Stimulated activated CD4-positive, alpha-beta T cell treated with anti-CD3 and anti-CD28 coated beads, Interleukin-12 subunit alpha, Interleukin-12 subunit beta, amount 100 ng/mL, for 48 hours (primary cell): ENCODE results near the gene RNASEH2A.
"Not testable (repeated sequence)": the region's sequence is repeated elsewhere in the genome, so short reads cannot be mapped to it uniquely, and the experiment has no call there.

Source experiments
- DNase-seq, 3 donors: peaks; one replicate each; pipeline ENCODE4 v3.0.0-alpha.2; 2020; ENCODE audit warnings: low read depth in 2 of 3, low spot score in 1 of 3

Gene RNASEH2A

DNA sequence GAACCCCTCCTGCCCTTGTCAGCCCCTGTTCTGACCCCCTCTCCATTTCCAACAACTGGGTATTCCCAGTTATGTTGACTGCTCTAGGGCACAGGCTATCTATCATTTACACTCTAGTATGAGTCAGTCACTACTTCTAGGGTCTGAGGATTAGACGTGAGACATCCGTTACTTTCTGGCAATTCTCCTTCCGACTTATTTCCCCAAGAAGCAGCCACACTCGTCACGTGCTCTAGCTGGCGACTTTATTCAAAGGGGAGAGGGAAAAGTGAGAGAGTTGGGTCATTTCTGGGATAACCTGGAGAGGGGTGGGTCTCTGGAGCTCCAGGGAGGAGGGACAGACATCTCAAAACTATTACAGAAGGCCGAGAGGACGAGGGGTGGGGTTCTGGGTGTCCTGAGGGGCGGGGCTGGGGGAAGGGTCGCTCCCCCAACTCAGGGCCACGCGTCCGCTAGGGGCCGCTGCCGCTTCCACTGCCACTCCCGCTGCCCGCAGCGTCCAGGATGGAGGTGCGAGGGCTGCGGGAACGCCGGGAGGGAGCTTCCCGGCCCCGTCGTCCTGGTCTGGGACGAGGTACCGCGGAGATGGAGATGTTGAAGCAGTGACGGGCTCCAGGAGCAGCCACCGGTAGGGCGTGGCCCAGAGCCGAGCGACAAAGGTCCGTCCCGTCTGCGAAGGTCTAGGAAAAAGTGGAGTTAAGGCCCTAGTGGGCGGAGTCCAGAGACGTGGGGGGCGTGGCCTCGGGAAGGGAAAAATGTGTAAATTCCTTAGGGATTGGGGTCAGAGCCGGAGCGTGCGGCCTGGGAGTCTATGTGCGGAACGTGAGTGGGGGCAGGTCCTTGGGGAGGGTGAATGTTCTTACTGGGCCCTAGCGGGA is 19.1 kb downstream of the RNASEH2A start:
- no peak for DNase-seq

DNA sequence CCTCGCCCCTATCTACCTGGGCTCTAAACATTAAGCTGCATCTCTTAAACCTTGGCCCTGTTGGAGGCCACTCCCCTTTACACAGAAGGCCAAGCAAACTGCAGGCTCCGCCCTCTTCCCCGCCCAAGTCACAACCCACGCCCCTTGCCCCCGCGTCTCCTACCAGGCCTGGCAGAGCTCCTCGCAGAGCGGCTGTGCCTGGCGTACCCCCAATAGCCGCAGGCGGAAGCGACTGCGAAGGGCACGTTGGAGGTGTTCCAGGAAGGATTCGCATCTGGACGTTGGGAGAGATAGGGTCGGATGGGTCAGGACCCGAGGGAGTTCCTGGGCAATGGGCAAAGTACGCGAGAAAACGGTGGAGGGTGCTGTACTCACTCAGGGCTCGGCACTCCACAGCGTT is 22.1 kb downstream of the RNASEH2A start:
- DNase-seq, result no peak

DNA sequence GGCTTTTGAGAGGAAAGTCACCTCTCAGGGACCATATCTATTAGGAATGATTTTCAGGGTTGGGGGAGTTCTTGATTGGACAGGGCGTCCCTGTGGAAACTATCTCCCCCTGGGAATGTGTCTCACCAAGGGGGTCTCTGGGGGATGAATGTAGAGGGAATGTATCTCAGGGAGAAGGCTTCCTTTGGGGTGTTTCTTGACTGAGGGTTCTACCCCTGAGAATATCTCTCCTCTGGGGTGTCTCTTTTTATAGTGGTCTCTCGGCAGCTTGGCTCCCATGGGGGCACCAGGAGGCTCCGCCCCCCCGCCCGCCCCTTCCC is 27.0 kb downstream of the RNASEH2A start:
- DNase-seq, result no peak

DNA sequence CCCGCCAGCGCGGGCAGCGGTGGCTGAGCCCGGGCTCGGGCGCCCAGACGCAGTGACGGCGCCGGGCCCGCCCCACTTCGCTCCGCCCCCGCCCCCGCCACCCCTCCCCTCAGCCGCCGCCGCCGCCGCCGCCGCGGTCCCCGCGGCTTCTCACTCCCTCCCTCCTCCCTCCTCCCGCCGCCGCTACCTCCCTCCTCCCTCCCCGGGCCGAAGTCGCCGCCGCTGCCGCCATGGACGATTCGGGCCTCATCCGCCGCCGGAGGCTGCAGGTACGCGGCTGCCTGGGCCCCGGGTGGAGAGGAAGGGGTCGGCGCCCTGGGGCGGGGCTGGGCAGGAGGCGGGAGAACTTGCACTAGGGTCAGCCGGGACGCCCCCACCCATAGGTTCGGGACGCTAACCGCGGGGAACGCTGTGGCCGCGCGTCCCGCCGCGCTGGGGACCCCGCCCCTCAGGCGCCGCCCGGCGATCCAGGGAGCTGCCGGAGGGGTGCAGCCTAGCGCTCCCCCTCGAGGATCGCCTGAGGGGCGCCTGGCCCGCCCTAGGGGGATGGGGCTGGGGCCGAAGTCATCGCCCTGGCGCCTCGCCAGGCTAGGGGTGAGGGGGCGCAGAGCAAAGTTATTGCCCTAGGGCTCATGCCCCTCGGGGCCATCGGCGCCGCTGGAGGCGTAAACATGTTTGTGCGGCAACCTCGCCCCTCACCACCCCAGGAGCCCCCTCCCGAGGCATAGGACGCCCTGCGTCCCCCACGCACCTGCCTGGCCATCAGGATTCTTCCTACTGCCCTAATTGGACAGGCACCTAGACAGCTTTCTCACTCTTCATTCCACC is 27.6 kb downstream of the RNASEH2A start:
- DNase-seq, result peak in 1 of 3 donors; percentile 34

DNA sequence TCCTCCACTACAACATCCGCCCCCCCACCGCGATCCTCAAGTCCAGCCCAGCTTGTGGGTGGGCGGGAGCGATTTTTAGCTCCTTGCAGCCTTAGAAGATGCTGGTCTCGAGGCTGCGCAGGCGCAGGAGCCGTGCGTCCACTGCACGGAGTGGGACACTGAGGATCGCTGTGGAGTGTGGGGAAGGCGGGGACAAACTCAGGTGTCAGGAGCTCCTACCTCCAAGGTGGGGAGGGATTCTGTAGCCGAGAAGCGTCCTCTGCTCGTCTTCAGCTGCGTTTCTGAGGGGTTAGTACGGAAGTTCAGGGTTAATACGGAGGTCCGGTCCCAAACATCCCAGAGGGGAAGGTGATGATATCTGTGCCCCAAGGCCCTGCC is 28.2 kb downstream of the RNASEH2A start, which contains the start of gene RTBDN:
Gene RTBDN, minus strand, starts transcription at position 14 of the 378 bp plus-strand sequence. CDS start 4,600 bp downstream, outside the sequence.
- DNase-seq, result no peak

DNA sequence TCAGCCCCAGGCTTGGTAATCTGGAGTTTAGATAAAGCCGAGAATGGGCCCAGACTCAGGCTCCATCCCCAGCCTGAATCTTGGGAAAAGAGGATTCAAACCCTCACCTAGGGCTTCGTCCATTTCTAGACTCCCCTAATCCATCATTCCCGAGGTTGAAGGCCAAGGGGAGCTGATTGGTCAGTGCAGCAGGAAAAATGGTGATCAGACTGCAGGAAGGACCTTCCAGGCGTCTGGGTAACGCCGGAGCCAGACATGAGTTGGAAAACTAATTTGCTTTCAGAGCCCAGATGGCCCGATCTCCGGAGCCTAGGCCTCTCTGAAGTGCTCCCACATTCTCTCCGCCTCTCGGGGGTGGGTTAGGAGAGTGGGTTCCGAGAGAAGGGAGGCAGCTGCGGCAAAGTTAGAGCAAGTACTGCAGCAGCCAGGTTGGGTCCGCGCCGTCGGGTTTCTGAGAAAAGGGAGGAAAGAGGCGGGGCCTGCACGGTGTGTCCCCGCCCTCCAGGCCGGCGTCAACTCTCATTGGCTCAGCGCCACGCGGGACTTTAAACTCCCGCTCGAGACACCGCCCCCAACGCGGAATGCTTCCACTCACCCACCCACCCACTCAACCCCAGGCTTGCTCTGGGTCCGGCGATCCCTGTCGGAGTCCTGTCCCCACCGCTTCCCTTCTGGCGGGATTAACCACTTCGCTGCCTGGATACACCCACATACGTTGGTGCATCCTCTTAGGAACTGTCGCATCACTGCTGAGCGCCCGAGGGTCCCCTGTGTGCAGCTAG is 28.8 kb downstream of the RNASEH2A start:
- DNase-seq, result no peak

DNA sequence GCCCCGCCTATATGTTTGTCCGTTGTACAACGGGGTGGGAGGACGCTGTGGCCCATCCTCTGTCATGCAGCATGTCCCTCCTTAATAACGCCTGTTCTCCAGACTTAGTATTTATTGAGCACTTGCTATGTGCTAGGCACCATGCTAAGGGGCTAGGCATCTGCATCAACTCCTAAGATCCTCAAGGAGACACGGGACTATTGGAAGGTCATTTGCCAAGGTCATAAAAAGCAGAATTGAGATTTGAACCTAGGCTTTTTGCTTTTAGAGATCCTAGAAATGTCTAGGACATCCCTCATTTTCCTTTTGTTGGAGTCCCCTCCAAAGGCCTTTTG is 30.1 kb downstream of the RNASEH2A start:
- no peak for DNase-seq

DNA sequence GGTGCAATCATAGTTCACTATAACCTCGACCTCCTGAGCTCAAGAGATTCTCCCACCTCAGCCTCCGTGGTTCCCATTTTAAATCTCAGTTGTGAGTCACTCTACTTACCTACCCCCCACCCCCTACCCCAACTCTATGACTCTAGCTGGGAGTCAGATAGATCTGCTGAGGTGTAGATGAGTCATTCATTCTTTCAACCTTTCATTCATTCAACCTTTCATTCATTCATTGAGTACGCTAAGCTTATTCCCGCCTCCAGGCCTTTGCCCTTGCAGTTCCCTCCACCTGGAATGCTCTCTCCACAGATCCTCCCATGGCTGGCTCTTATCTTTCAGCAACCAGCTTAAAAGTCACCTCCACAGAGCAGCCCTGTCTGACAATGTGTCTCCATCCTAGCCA is 30.8 kb downstream of the RNASEH2A start:
- DNase-seq, result no peak

DNA sequence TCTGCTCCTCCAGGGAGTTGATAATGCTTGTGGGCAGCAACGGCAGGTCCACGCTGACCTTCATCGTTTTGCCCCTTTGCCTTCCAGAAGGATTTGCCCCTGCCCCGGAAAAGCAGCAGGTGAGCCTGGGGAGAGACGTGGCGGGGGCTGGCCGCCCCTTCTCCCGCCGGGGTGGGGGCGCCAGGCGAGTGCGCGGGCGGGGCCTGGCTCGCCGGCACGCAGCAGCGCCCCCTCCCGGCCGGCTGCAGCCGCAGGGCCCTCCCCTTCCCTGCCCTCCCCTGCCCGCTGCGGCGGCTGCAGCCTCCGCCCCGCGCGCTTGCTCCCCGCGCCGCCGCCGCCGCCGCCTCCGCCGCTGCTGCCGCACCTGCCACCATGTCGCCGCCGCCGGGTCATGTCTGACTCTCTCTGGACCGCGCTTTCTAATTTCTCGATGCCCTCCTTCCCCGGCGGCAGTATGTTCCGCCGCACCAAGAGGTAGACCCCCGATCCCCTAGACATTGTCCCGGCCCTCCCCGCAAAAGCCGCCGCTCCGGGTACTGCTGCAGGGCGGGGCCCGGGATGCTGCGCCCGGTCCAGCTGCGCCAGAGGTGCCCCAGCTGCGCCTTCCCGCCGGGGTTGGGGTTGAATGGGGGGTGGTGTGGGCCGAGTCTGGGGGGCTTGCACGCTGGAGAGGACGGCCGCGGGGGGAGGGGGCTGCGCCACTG is 31.9 kb downstream of the RNASEH2A start, which contains the start of gene MAST1:
Gene MAST1, plus strand, starts transcription at position 334 of the 704 bp plus-strand sequence. Its CDS starts 58 bp downstream, at position 392.
- DNase-seq, result peak in 1 of 3 donors; percentile 55

DNA sequence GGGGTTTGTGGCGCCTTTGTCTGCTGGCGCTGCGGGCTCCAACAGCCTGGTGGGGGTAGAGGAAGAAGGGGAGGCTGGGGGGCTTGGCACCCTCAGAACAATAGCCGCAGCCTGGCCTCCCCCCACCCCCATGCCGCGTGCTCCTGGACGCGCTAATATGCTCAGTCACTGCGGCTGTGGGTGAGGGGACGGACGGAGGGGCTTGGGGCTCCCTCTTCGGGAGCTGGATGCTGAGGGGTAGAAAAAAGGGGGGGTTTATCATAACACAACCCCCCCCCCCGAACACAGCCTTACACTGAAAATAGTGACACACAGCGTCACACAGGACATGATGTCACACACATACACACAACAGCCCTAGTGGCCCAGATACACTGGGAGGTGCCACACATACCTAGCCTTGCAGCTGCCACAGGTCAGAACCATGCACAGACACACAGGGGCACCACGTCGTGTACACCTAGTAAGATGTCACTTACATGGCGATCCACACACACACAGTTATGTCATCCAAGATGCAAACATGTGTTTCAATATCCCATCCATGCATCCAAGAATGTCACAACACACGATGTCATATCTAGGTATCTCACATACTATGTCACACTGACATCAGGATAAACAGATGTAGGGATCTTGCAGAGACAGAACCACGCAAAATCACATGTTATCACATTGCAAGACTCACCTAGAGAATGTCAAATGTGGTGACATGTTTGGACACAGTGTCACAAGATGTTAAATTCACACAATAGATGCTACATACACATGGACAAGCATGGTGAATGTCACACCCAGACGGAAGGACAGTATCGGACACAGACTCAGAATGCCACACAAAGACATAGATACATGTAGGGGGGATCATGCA is 32.7 kb downstream of the RNASEH2A start:
- DNase-seq, result no peak

DNA sequence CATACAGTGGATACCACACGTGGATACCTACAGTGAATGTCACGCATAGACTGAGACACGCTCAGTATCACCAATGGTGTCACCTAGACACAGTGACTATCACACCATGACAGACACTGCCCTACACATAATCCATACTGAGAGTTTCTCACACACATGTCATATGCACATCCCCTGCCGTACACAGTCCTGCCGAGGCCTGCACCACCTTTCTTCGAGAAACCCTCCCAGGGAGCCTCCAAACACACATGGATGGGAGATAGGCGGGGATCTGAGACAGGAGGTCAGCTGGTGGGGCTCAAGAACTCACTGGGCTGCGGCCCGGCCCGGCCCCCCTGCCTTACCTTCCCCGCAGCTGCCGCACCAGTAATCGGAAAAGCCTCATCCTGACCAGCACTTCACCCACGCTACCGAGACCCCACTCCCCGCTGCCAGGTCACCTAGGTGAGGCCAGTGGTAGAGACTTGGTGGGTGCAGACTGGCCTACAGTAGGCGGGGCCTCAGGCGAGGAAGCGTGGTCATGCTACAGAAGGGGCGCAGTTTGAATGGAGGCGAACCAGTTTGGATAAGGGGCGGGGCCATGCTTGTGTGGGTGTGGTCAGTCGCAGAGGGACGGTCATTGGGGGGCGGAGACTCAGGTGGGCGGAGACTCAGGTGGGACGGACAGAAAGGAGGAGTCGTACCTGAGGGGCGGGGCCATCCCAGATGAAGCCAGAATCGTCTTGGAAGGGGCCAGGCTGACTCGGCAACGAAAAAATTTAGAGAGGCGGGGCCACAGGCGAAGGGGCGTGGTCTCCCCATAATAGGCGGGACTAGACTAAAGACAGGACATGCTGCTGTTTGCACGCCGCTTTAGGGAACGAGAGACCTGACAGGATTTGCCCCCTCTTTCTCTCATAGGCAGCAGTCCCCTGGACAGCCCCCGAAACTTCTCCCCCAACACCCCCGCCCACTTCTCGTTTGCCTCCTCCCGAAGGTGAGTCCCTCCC is 34.0 kb downstream of the RNASEH2A start:
- peak; percentile 59 to 69 (median 66) for DNase-seq

DNA sequence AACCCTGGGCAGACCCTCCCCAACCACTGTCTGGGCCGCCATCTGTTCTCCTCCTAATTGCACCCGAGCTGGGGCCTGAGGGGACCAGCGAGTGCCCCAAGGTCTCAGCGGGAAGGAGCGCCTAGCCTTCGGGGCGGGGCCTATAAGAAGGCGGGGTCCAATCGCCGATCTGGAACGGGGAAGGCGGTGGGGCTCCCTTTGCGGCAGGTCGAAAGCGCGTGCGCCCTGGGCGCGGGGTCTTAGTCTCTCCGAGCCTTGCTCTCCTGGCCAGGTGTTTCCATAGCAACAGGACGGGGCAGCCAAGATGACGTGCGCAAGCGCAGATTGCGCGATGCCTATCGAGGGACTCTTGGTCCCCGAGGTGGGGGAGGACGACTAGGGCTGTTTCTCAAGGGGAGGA is 34.7 kb downstream of the RNASEH2A start:
- no peak for DNase-seq

DNA sequence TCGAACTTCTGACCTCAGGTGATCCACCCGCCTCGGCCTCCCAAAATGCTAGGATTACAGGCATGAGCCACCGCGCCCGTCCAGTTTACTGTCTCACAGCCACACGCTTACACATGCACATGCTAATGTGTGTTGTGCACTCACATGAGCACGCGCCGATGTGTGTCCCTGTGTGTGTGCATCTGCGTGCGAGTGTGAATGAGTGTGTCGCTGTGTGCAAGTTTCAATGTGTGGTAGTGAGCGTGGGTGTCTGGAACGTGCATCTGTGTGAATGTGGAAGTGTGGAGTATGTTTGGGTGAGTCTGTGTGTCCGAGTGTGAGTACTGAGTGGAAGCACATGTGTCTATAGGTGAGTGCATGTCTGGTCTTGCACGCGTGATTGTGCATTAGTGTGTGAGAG is 36.1 kb downstream of the RNASEH2A start:
- DNase-seq, result no peak

DNA sequence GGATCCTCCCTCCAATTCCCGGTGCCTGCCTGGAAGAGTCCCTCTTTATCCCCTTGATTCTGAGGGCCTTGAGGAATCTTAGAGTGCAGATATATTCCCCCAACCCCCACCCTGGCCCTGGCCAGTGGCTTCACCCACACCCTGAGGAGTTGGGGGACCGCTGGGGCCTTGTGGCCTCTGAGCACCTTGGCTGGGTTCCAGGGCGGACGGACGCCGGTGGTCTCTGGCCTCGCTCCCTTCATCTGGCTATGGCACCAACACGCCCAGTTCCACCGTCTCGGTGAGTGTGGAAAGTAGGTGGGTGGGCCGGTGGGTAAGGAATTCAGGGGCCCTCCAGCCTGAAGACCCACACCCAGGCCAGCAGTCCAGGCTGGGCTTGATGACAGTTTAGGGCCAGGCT is 36.9 kb downstream of the RNASEH2A start:
- DNase-seq, result no peak

DNA sequence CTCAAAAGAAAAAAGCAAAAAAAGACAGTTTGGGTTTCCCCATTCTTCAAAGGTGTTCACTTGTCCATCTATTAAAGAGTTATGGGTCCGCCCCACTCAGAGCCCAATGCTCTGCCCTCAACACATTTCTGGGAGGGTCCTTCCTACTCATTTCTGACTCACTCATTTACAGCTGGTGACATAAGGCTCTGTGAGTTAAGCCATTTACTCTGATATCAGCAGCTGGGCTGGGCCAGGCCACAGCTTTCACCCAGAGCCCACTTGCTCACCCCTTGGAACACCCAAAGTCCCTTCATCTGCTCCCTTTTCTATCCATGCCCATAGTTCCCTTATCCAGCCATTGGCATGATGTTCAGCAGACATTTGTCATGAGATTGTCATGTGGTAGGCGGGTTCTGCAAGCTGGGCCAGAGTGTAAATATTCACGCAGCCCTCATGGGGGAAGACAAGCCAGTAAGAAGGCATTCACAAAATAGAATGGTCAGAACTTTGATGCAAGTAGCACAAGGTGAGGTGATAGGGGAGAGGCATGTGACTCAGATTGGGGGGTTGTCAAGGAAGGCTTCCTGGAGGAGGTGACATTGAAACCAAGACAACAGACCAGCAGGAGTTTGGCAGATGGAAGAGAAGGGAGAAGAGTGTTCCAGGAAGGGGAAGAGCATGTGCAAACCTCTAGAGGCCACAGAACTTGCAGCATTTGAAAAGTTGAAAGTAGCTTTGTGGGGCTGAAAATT is 37.8 kb downstream of the RNASEH2A start:
- no peak for DNase-seq

DNA sequence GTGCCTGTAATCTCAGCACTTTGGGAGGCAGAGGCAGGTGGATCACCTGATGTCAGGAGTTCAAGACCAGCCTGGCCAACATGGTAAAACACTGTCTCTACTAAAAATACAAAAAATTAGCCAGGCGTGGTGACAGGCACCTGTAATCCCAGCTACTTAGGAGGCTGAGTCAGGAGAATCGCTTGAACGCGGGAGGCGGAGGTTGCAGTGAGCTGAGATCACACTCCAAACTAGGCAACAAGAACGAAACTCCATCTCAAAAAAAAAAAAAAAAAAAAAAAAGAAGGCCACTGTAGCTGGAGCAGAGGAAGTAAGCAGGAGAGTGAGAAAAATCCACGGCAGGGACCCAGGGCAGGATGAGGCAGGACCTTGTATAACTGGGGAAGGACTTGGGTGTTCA is 40.2 kb downstream of the RNASEH2A start:
- DNase-seq, result not testable (repeated sequence)

DNA sequence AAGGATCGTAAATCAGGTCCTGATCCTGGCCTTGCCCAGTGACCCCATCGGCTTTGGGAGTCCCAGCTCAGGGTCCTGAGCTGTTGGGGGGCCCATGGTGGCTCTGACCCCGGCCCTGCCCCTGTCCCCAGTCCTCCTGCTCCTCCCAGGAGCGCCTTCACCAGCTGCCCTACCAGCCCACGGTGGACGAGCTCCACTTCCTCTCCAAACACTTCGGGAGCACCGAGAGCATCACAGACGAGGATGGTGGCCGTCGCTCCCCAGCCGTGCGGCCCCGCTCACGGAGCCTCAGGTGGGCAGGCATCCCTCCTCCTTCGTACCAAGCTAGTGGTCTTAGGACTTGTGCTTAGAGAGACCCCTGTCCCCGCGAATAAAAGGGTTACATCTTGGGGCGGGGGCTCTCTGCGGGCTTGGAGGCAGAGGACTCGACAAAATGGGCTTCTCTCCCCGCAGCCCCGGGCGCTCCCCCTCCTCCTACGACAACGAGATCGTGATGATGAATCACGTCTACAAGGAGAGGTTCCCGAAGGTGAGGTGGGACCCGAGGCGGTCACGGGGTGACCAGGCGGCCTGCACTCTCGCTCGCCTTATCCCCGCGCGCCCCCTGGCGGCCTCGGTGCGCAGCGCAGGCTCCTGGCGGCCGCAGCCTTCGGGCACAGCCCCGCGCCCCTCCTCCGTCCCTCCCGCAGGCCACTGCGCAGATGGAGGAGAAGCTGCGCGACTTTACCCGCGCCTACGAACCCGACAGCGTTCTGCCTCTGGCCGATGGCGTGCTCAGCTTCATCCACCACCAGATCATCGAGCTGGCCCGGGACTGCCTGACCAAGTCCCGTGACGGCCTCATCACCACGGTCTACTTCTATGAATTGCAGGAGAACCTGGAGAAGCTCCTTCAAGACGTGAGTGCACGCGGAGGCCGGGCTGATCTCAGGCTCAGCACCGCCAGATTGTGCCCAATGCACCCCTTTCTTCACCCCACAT is 41.1 kb downstream of the RNASEH2A start:
- peak; percentile 78 to 93 (median 84) for DNase-seq
